GM18507 (cell line): ENCODE results near the gene DDX55.
A peak's percentile ranks its signal among the peaks of the same experiment; 100 is the strongest.
"Not testable (repeated sequence)": the region's sequence is repeated elsewhere in the genome, so short reads cannot be mapped to it uniquely, and the experiment has no call there.

ENCODE experiments used
- DNase-seq: peaks from one replicate; pipeline ENCODE4 v3.0.0; 2011; ENCODE audit warnings: low read depth; ENCODE audit not compliant: insufficient read length; ENCODE audit errors: extremely low spot score
- FAIRE-seq: peaks from 2 replicates; lab custom pipeline; 2011; peaks lifted over from hg19 to GRCh38; lab: Jason Lieb, UNC

DDX55 gene

DNA sequence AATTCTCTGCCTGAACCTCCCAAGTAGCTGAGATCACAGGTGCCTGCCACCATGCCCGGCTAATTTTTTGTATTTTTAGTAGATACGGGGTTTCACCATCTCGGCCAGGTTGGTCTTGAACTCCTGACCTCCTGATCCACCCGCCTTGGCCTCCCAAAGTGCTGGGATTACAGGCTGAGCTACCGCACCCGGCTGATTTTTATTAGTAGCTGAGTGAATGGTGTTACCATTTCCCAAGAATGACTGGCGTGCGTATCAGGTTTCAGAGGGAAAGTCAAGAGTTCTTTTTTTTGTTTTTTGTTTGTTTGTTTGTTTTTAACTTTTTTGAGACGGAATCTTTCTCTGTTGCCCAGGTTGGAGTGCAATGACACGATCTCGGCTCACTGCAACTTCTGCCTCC is 1.6 kb downstream of the DDX55 start:
- DNase-seq: not testable (repeated sequence)

GRCh38 chr12:123607756-123608155 is 5.9 kb downstream of the DDX55 start:
- FAIRE-seq (no peak), DNase-seq (no peak)

More for the DNA sequence above, 1.6 kb downstream of the DDX55 start:
- not testable (repeated sequence) for FAIRE-seq

GRCh38 chr12:123608182-123608581 is 6.3 kb downstream of the DDX55 start:
- FAIRE-seq (no peak), DNase-seq (no peak)

DNA sequence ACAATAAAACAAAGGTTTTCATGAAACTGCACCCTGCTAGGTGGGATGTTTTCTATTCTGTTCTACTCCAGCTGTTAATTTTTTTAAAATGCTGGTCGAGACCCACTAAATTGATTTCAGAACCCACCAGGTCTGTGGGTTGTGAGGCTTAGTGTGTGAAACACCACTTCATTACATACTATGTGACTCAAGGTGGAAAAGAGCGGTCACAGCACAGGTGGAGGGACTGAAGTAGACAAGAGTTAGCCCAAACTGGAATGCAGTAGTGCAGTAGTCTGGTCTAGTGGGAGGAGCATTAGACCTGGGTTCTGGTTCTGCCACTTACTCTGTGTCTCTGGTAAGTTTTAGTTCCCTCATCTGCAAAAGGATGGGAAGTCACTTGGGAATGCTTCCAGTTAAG is 12.2 kb downstream of the DDX55 start:
- FAIRE-seq: no peak
- DNase-seq: no peak

DNA sequence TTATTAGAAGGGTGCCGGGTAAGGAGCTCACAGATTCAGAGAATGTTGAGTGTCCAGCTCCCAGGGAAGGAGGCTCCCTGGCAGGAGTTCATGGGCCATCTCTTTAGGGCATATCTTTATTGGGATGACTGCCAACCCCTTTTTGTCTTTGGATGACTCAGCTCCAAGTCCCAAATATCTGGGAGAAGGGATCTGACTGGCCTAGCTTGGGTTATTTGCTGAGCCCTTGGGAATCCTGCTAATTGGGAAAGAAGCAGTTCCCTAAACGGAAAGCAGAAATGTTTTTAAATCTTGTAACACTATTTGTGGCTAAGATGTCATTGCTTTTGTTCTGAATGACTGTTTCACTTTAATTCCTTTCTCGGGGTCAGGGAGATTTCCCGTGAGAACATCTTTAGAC is 12.6 kb downstream of the DDX55 start:
- FAIRE-seq: no peak
- DNase-seq: no peak

- FAIRE-seq: no peak
- DNase-seq: no peak
Measured at GRCh38 chr12:123617144-123617543, 15.2 kb downstream of the DDX55 start.

DNA sequence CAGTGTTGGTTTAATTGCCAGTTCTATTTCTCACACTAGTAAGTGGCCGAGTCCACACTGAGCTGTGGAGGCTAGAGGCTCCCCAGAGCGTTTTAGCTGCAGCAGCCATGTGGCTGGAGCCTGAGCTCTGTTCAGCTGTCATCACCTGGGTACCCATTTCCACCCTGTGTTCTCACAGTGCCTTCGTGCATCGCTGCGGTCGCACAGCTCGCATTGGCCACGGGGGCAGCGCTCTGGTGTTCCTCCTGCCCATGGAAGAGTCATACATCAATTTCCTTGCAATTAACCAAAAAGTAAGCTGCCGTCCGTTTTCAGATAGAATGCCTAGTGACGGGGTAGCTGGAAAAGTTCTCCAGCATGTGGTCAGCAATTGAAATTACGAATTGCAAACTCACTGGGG is 15.7 kb downstream of the DDX55 start:
- FAIRE-seq (no peak), DNase-seq (no peak)

- FAIRE-seq: no peak
Measured at GRCh38 chr12:123621101-123621500, 19.2 kb downstream of the DDX55 start.

DNA sequence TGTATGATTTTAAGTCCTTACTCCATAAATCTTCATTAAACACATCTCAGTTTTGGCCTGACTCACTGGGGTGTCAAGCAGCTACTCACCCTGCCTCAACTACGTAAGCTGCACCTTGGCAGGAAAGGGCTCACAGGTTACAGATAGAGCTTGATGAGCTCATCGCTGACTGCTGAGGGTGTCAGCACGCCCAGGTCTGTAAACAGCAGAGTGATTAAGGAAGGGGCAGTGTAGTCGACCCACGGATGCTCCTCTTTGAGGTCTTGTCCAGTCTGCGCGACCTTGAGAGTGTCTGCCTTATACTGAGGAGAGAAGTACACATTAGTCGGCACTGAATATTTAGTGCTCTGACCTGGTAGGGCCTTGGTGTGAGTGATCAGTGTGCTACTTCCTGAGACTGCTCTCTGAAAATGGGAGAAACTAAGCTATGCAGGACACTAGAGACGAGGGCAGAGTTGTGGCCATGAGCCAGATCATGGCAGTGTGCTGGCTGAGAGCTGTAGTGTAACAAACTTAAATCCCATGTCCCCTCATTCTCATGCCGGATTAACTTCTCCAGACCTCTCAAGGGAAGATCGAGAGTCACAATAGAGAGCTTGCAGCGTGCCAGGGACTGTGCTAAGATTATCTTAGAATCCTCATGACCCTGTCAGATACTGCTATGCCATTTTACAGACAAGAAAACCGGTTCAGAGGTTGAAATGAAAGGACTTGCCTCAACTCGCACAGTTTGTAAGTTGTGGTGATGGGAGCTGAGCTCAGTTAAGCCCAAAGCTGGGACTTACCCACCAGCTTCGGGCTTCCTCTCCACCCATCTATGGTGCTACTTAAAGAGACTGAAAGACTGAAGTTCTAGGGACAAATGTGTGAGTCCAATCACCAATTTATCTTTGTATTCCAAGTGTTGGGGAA is 20.0 kb downstream of the DDX55 start:
- no peak for FAIRE-seq
- DNase-seq: no peak

More at GRCh38 chr12:123621101-123621500, 19.2 kb downstream of the DDX55 start:
- no peak for DNase-seq

- peak; percentile 96 for FAIRE-seq
- DNase-seq: peak; percentile 99
Measured at GRCh38 chr12:123633379-123634141, 31.7 kb downstream of the DDX55 start, which contains the start of the genes EIF2B1 and GTF2H3. TSS of gene EIF2B1 (minus strand) at chr12:123633686. CDS start at chr12:123633557, 129 bp downstream. TSS of gene GTF2H3 (plus strand) at chr12:123633829. CDS start at chr12:123633860, 31 bp downstream.

GRCh38 chr12:123634142-123634561 is 32.3 kb downstream of the DDX55 start:
- DNase-seq (no peak), FAIRE-seq (no peak)

DNA sequence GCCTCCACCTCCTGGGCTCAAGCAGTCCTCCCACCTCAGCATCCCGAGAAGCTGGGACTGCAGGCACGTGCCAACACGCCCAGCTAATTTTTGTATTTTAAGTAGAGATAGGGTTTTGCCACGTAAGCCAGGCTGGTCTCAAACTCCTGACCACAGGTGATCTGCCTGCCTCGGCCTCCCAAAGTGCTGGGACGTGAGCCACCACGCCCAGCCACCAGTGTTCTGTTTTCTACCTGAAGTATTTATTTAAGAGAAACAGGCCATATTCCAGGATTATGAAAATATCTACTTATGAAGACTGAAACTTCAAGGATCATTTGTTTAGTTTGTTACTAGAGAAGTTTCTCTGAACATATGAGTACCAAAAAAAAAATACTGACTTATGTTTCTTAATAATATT is 42.0 kb downstream of the DDX55 start:
- DNase-seq: no peak
- no peak for FAIRE-seq

DNA sequence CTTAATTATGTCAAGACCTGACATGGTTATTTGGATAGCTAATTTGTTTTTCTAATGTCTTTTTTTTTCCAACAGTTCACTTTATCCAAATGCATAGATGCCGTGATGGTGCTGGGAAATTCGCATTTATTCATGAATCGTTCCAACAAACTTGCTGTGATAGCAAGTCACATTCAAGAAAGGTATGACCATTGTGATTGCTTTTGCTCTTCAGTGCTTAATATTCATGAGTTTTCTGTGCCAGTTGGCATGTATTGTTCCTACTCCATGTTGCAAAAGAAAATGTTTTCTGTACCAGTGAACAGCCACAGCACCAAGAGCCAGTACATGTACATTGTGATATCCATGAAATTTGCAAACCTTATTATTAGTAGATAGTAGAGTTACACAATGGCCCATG is 43.5 kb downstream of the DDX55 start:
- FAIRE-seq (no peak), DNase-seq (no peak)

GRCh38 chr12:123645878-123646277 is 44.0 kb downstream of the DDX55 start:
- DNase-seq (no peak), FAIRE-seq (no peak)

GRCh38 chr12:123648401-123648800 is 46.5 kb downstream of the DDX55 start:
- DNase-seq (no peak), FAIRE-seq (no peak)

GRCh38 chr12:123654129-123654701 is 52.3 kb downstream of the DDX55 start:
- FAIRE-seq (no peak), DNase-seq (no peak)

- DNase-seq (peak; percentile 40), FAIRE-seq (peak; percentile 92)
Measured at GRCh38 chr12:123655420-123655819, 53.5 kb downstream of the DDX55 start.

DNA sequence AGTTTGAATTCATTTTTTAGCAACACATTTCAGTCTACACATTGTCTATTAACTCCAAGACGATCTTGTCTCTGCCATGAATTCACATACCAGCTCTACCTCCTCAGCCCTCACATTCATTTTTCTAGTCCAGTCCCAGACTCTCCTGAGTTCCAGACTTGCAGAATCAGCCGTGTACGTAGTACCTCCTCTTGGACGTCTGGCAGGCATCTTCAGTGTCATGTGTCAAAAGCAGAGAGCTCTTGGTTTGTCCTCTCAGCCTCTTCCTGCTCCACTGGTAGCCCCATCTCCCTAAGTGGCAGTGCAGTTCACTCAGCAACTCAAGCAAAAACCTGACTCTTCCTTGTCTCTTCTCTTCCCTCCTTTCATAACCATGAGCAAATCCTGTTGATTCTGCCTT is 54.5 kb downstream of the DDX55 start:
- DNase-seq (no peak), FAIRE-seq (no peak)

DNA sequence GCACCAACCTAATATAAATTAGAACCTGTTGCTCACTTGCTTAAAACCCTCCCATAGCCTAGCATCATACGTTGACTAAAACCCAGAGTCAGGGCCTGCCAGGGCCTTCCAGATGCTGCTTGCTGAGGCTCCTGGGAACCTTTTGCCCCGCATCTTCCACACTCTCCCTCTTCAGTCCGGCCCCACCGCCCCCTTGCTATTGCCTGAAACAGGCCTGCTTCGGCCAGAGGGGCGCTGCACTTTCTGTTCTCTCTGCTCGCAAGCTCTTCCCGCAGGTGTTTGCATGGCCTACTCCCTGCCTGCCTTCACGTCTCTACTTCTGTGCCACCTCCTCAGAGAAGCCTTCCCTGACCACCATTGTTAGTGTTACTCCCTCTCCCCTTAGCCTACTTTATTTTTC is 55.3 kb downstream of the DDX55 start:
- no peak for FAIRE-seq
- no peak for DNase-seq
